ENCODE results near the gene CCDC80. TPM values are rescaled to one million over a fixed set of nuclear protein-coding genes. Genes with fewer than 3 reads are reported as not detected.
A peak's percentile ranks its signal among the peaks of the same experiment; 100 is the strongest.

CCDC80 gene
- total RNA-seq, 1 donor from 2014 or later = 171 TPM

- H3K27me3 ChIP-seq (ENCODE audit: low read depth) = peaks cover 3% of the 10 kb centered on the region
- H3K27ac ChIP-seq (replicated peaks) = peak overlapping the region; percentile 73
- no peaks in the 10 kb centered on the region for H3K36me3 ChIP-seq
- H3K9me3 ChIP-seq (replicated peaks) = no peaks in the 10 kb centered on the region
- H3K4me3 ChIP-seq = no peak overlapping the region
- TF ChIP-seq CTCF (IDR thresholded peaks at IDR 0.05; ENCODE audit: borderline replicate concordance) = no peak
- DNase-seq = no peak
- H3K4me1 ChIP-seq = peaks cover 14% of the 10 kb centered on the region
- intact Hi-C loops (cut with micrococcal nuclease) = no loop called here
Measured at GRCh38 chr3:112651516-112651915, 10.6 kb upstream of the CCDC80 start.

- peaks cover 7% of the 10 kb centered on the region for H3K27me3 ChIP-seq (ENCODE audit: low read depth)
- no peak overlapping the region for H3K4me3 ChIP-seq
- H3K36me3 ChIP-seq = no peaks in the 10 kb centered on the region
- H3K9me3 ChIP-seq (replicated peaks) = no peaks in the 10 kb centered on the region
- H3K27ac ChIP-seq (replicated peaks) = peak overlapping the region; percentile 73
- intact Hi-C loops (cut with micrococcal nuclease) = no loop called here
- peaks cover 14% of the 10 kb centered on the region for H3K4me1 ChIP-seq
- no peak for DNase-seq
- TF ChIP-seq CTCF (IDR thresholded peaks at IDR 0.05; ENCODE audit: borderline replicate concordance) = no peak
Measured at GRCh38 chr3:112651071-112651470, 10.1 kb upstream of the CCDC80 start.

- no peaks in the 10 kb centered on the region for H3K36me3 ChIP-seq
- H3K27ac ChIP-seq (replicated peaks) = peak overlapping the region; percentile 73
- H3K4me3 ChIP-seq = no peak overlapping the region
- H3K9me3 ChIP-seq (replicated peaks) = no peaks in the 10 kb centered on the region
- H3K4me1 ChIP-seq = peaks cover 14% of the 10 kb centered on the region
- DNase-seq = no peak
- TF ChIP-seq CTCF (IDR thresholded peaks at IDR 0.05; ENCODE audit: borderline replicate concordance) = no peak
- peaks cover 8% of the 10 kb centered on the region for H3K27me3 ChIP-seq (ENCODE audit: low read depth)
- intact Hi-C loops (cut with micrococcal nuclease) = no loop called here
Measured at GRCh38 chr3:112650482-112650881, 9.5 kb upstream of the CCDC80 start.

- no peaks in the 10 kb centered on the region for H3K36me3 ChIP-seq
Measured at GRCh38 chr3:112649478-112649735, 8.5 kb upstream of the CCDC80 start.

GRCh38 chr3:112647122-112647521, 6.2 kb upstream of the CCDC80 start:
- peak overlapping the region; percentile 45 for H3K27ac ChIP-seq (replicated peaks)
- intact Hi-C loops (cut with micrococcal nuclease) = loop anchor here (5.0 kb wide), 1 partner anchor 330 kb away; the partner anchor contains the start of gene CD200R1
- H3K4me3 ChIP-seq = no peak overlapping the region

More at GRCh38 chr3:112649478-112649735, 8.5 kb upstream of the CCDC80 start:
- peaks cover 17% of the 10 kb centered on the region for H3K27me3 ChIP-seq (ENCODE audit: low read depth)
- H3K27ac ChIP-seq (replicated peaks) = no peak overlapping the region
- H3K9me3 ChIP-seq (replicated peaks) = no peaks in the 10 kb centered on the region
- intact Hi-C loops (cut with micrococcal nuclease) = loop anchor here (5.0 kb wide), 1 partner anchor 328 kb away; the partner anchor contains the start of gene CD200R1
- no peak overlapping the region for H3K4me3 ChIP-seq
- H3K4me1 ChIP-seq = peaks cover 7% of the 10 kb centered on the region
- DNase-seq = no peak
- TF ChIP-seq CTCF (IDR thresholded peaks at IDR 0.05; ENCODE audit: borderline replicate concordance) = no peak

More at GRCh38 chr3:112647122-112647521, 6.2 kb upstream of the CCDC80 start:
- Histone ChIP-seq H3K27me3 (ENCODE audit: low read depth) (peaks cover 39% of the 10 kb centered on the region), H3K36me3 (no peaks in the 10 kb centered on the region), H3K9me3 (replicated peaks) (no peaks in the 10 kb centered on the region), H3K4me1 (peaks cover 13% of the 10 kb centered on the region)
- DNase-seq = no peak
- no peak for TF ChIP-seq CTCF (IDR thresholded peaks at IDR 0.05; ENCODE audit: borderline replicate concordance)

All from left ventricle myocardium inferior (tissue), 1 donor.